Measurements from ENCODE around the gene LDLRAD4.

The LDLRAD4 gene

GRCh38 chr18:13376298-13376840 is 157.8 kb downstream of the LDLRAD4 start:
- DNase-seq (ENCODE audit: low read depth in 1 of 2, low spot score in 1 of 2) = no peak
- no peak for TF ChIP-seq GABPA (IDR thresholded peaks at IDR 0.05; ENCODE audit: low read depth)
- TF ChIP-seq POLR2AphosphoS5 (IDR thresholded peaks at IDR 0.05; ENCODE audit: low read depth) = no peak
- TF ChIP-seq SPI1 (IDR thresholded peaks at IDR 0.05; ENCODE audit: borderline replicate concordance, low read depth) = no peak
- no peak for TF ChIP-seq REST (IDR thresholded peaks at IDR 0.05; ENCODE audit: insufficient replicate concordance, low read depth)
- TF ChIP-seq, protein P1, sequence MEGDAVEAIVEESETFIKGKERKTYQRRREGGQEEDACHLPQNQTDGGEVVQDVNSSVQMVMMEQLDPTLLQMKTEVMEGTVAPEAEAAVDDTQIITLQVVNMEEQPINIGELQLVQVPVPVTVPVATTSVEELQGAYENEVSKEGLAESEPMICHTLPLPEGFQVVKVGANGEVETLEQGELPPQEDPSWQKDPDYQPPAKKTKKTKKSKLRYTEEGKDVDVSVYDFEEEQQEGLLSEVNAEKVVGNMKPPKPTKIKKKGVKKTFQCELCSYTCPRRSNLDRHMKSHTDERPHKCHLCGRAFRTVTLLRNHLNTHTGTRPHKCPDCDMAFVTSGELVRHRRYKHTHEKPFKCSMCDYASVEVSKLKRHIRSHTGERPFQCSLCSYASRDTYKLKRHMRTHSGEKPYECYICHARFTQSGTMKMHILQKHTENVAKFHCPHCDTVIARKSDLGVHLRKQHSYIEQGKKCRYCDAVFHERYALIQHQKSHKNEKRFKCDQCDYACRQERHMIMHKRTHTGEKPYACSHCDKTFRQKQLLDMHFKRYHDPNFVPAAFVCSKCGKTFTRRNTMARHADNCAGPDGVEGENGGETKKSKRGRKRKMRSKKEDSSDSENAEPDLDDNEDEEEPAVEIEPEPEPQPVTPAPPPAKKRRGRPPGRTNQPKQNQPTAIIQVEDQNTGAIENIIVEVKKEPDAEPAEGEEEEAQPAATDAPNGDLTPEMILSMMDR (IDR thresholded peaks at IDR 0.05; ENCODE audit: insufficient read depth, low read length) = no peak
- no peak overlapping the region for H3K4me3 ChIP-seq (replicated peaks; ENCODE audit: insufficient read depth, low read length)
- no peaks in the 10 kb centered on the region for H3K27me3 ChIP-seq (ENCODE audit: insufficient read depth, poor library complexity, severe bottlenecking)
- H3K27ac ChIP-seq (replicated peaks) = no peak overlapping the region

- Histone ChIP-seq H3K27me3 (ENCODE audit: insufficient read depth, poor library complexity, severe bottlenecking) (no peaks in the 10 kb centered on the region), H3K27ac (replicated peaks) (no peak overlapping the region), H3K4me3 (replicated peaks; ENCODE audit: insufficient read depth, low read length) (no peak overlapping the region)
- TF ChIP-seq GABPA (IDR thresholded peaks at IDR 0.05; ENCODE audit: low read depth) (no peak), SPI1 (IDR thresholded peaks at IDR 0.05; ENCODE audit: borderline replicate concordance, low read depth) (no peak), POLR2AphosphoS5 (IDR thresholded peaks at IDR 0.05; ENCODE audit: low read depth) (no peak), REST (IDR thresholded peaks at IDR 0.05; ENCODE audit: insufficient replicate concordance, low read depth) (no peak)
- TF ChIP-seq, protein P1 (IDR thresholded peaks at IDR 0.05; ENCODE audit: insufficient read depth, low read length) = no peak
- no peak for DNase-seq (ENCODE audit: low read depth in 1 of 2, low spot score in 1 of 2)
Measured at GRCh38 chr18:13376841-13377351, 158.3 kb downstream of the LDLRAD4 start.

DNA sequence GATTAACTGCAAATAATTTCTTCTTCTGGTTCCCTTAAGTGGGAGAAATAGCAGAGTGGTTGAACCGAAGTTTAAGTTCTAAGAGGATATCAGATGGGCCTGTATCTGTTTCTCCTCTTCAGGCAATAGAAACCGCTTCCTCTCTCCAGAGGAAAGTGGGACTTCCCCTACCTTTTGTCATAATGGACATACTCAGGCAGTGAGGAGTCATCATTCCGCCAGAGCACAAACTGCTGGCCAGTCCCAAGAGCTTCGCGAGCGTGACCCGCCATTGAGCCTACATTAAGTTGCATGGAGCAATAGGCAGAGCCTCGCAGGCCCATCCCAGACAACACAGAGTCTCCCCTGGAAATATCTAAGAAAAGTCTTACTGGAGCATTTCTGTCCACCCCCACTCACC is 158.9 kb downstream of the LDLRAD4 start:
- H3K4me3 ChIP-seq (replicated peaks; ENCODE audit: insufficient read depth, low read length) = no peak overlapping the region
- peak in 1 of 2 experiments; percentile 43 for DNase-seq (ENCODE audit: low read depth in 1 of 2, low spot score in 1 of 2)

More for the DNA sequence above, 158.9 kb downstream of the LDLRAD4 start:
- no peaks in the 10 kb centered on the region for H3K27me3 ChIP-seq (ENCODE audit: insufficient read depth, poor library complexity, severe bottlenecking)
- H3K27ac ChIP-seq (replicated peaks) = no peak overlapping the region
- TF ChIP-seq POLR2AphosphoS5 (IDR thresholded peaks at IDR 0.05; ENCODE audit: low read depth) = no peak
- TF ChIP-seq, protein P1 (IDR thresholded peaks at IDR 0.05; ENCODE audit: insufficient read depth, low read length) = no peak
- no peak for TF ChIP-seq GABPA (IDR thresholded peaks at IDR 0.05; ENCODE audit: low read depth)
- TF ChIP-seq SPI1 (IDR thresholded peaks at IDR 0.05; ENCODE audit: borderline replicate concordance, low read depth) = peak; percentile 51; the same call in 1 of the 2 replicates

Data from HL-60 (cell line).